Stimulated activated CD8-positive, alpha-beta memory T cell treated with anti-CD3 and anti-CD28 coated beads, Interleukin-15, amount 100 ng/mL, for 24 hours (primary cell): Measurements from ENCODE around the gene NKAIN4.

Experiments
- DNase-seq: peaks from one replicate; pipeline ENCODE4 v3.0.0-alpha.2; 2020; ENCODE audit warnings: low read depth

The NKAIN4 gene

DNA sequence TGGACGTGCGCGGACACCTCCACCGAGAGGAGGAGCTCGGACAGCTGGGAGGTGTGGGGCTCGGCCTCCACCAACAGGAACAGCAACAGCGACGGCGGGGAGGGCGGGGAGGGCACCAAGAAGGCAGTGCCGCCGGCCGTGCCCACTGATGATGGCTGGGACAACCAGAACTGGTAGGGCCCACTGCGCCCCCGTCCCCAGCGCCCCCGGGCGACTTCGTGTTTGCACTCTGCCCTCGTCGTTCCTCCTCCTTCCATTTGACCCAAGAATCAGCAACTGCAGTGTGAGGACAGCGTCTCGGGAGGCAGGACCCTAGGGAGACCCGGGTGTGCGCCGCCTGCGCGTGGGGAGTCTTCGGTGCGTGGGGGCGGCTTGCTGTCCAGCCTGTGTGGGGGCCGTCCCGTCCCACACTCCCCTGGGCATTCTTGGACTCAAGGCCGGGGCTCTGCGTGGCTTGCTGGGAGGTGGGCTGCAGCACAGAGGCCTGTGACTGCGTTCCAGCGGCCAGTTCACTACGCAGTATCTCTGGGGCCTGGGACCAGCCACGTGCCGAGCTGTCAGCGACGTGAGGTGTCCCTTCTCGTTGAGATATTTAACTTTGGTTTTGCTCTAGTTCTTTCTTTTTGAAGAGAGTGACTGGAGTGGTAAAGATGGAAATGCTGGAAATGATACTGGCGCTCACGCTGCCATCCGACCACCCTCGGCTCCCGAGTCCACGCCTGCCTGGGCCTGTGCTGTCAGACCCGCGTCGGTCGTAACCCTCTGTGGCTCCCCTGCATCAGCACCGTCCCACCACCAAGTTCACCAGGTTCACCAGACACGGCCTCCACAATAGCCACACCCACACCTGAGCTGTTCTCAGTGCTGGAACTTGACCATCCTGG is 33.7 kb upstream of the NKAIN4 start:
- DNase-seq: no peak

- no peak for DNase-seq
These were observed 32.8 kb upstream of the NKAIN4 start for GRCh38 chr20:63286781-63287696.

GRCh38 chr20:63285636-63286615 is 31.7 kb upstream of the NKAIN4 start:
- DNase-seq: no peak

DNA sequence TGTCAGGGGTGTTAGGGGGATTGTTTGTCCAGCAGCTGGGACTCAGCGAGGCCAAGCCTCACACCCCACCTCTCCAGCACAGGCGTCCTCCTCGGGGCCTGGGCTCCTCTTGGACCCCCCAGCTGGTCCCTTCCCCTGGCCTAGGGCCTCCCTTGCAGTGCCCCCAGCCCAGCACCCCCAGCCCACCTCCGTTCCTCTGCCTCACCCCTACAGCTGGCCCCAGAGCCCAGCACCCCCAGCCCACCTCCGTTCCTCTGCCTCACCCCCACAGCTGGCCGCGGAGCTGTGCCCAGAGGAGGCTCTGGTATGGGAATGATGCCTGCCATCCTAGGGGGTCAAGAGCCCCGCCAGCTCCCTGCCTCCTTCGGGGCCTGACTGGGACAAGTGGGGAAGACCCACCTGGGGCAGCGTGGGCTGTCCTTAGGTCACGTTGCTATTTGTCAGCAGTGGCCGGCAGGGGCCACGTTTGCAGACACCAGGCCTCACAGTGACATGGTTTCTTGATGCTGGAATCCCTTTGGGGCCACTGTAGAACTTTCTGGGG is 30.8 kb upstream of the NKAIN4 start:
- no peak for DNase-seq

DNA sequence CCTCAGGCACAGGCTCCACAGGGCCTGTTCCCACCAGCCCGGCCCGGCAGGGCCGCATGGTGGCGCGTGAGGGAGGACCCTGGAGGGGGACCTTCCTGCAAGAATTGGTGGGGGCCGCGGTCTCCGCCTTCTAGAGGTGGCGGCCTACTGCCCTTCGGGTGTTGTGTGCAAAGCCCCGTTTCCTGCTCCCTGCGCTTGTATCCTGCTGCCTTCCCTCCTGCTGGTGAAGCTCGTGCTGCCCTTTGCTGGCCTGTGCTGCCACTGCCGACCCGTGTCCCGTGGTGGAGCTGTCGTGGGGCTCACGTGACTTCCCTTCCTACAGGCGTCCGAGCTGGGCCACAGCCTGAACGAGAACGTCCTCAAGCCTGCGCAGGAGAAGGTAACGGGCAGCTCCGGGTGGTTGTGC is 30.3 kb upstream of the NKAIN4 start:
- no peak for DNase-seq

GRCh38 chr20:63284083-63284440 is 29.8 kb upstream of the NKAIN4 start:
- no peak for DNase-seq

GRCh38 chr20:63283397-63284082 is 29.3 kb upstream of the NKAIN4 start:
- no peak for DNase-seq

DNA sequence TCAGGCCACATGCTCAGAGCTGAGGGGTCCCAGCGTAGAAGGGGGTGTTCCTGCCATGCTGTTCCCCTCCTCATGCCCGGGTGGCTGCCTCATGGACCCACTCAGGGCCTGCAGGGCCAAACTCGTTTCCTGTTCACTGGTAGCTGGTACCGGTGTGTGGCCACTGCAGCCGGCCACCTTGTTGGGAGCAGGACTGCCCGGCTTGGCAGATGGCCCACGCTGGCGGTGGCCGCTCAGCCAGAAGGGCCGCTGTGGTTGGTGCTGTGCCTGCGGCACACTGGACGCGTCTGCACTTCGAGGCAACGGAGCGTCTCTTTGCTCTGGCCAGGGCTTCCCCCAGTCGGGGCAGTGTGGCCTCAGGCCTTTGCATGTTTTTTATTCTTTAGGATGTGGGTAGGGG is 28.7 kb upstream of the NKAIN4 start:
- DNase-seq: no peak

- DNase-seq: no peak
These were observed 27.7 kb upstream of the NKAIN4 start for GRCh38 chr20:63281742-63282665.

GRCh38 chr20:63280929-63281545 is 26.8 kb upstream of the NKAIN4 start:
- no peak for DNase-seq

- no peak for DNase-seq
These were observed 26.1 kb upstream of the NKAIN4 start for GRCh38 chr20:63280371-63280770.

- no peak for DNase-seq
These were observed 25.7 kb upstream of the NKAIN4 start for GRCh38 chr20:63279931-63280330.

- DNase-seq: no peak
These were observed 24.4 kb upstream of the NKAIN4 start for GRCh38 chr20:63278661-63279060.

GRCh38 chr20:63277466-63278272 is 23.4 kb upstream of the NKAIN4 start:
- no peak for DNase-seq

DNA sequence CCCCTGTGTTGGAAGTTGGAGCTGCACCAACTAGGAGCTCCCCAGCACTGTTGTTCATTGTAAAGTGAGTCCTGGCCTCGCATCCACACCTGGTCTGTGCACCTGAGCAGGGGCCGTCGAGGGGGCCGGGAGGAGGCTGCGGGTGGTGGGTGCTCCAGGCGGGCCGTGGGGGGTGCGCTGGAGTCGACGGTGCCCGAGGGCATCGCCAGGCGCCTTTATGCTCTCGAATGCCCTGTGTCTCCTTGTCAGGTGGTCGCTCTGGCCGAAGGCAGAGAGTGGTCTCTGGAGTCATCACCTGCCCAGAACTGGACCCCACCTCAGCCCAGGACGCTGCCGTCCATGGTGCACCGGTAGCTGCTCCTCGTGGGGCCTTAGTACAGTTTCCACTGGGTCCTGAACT is 22.7 kb upstream of the NKAIN4 start:
- DNase-seq: no peak

GRCh38 chr20:63275825-63276224 is 21.6 kb upstream of the NKAIN4 start:
- DNase-seq: no peak

- DNase-seq: no peak
These were observed 20.3 kb upstream of the NKAIN4 start for GRCh38 chr20:63274381-63275228.
